ENCODE data around the gene SKAP1.
"Not testable (repeated sequence)": the region's sequence is repeated elsewhere in the genome, so short reads cannot be mapped to it uniquely, and the experiment has no call there.

Gene SKAP1

DNA sequence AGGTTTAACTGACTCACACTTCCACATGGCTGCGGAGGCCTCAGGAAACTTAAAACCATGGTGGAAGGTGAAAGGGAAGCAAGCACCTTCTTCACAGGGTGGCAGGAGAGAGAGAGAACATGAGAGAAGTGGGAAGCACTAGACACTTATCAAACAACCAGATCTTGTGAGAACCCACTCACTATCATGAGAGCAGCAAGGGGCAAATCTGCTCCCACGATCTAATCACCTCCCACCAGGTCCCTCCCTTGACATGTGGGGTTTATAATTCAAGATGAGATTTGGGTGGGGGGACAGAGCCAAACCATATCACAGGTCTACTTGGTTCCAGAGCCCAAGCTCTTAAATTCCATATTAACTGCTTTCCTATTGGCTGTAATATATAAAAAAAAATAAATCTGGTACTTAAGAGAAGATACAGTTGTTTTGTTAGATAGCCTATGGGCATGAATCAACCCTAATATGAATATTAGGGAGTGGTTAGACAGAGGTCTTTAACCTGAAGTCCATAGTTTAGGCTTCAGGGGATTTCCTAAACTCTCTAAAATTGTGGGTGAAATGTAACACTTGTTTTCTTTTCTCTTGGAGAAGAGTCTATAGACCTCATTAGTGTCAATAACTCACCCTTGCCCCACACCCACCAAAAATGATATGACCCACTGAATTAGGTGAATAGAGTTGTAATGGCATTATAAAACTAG lies 56.7 kb downstream of the SKAP1 start:
- TF ChIP-seq, protein P1, sequence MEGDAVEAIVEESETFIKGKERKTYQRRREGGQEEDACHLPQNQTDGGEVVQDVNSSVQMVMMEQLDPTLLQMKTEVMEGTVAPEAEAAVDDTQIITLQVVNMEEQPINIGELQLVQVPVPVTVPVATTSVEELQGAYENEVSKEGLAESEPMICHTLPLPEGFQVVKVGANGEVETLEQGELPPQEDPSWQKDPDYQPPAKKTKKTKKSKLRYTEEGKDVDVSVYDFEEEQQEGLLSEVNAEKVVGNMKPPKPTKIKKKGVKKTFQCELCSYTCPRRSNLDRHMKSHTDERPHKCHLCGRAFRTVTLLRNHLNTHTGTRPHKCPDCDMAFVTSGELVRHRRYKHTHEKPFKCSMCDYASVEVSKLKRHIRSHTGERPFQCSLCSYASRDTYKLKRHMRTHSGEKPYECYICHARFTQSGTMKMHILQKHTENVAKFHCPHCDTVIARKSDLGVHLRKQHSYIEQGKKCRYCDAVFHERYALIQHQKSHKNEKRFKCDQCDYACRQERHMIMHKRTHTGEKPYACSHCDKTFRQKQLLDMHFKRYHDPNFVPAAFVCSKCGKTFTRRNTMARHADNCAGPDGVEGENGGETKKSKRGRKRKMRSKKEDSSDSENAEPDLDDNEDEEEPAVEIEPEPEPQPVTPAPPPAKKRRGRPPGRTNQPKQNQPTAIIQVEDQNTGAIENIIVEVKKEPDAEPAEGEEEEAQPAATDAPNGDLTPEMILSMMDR (conservative IDR thresholded peaks at IDR 0.05; ENCODE audit: low read length): no peak
- H3K4me3 ChIP-seq (ENCODE audit: low read length): no peak overlapping the region
- no peak for DNase-seq (ENCODE audit: low read depth)

DNA sequence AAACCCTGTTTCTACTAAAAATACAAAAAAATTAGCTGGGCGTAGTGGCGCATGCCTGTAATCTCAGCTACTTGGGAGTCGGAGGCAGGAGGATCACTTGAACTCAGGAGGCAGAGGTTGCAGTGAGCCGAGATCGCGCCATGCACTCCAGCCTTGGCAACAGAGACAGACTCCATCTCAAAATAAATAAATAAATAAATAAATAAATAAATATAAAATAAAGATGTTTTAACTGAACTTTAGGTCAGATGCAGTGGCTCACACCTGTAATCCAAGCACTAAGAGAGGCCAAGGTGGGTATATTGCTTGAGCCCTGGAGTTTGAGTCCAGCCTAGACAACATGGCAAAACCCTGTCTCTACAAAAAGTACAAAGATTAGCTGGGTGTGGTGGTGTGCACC lies 61.0 kb downstream of the SKAP1 start:
- H3K4me3 ChIP-seq (ENCODE audit: low read length); DNase-seq (ENCODE audit: low read depth): not testable (repeated sequence)

DNA sequence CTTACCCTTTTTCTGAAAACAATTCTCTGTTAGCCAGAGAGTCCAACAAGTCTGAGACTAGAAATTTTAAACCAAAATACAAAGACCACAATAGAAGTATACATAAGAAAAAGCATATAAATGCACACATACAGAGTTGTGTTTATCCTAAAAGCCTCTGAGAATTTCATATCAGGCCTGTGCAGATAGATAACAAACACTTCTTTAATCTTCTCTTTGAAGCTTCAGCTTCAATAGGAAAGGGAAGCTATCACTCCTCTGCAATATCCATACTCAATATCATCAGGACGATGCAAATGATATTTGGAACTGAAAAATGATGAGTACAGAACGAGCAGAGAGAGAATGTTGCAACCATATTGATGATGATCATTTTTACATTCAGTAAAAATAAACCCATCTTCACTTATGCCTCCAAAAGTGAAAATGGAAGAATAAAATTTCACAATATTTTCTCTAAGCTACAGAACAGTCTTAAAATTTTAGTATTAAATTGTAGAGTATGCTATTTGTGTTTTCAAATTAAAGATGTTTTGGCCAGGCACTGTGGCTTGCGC lies 61.6 kb downstream of the SKAP1 start:
- H3K4me3 ChIP-seq (ENCODE audit: low read length): no peak overlapping the region
- no peak for DNase-seq (ENCODE audit: low read depth)
- TF ChIP-seq, protein P1 (conservative IDR thresholded peaks at IDR 0.05; ENCODE audit: low read length): no peak

DNA sequence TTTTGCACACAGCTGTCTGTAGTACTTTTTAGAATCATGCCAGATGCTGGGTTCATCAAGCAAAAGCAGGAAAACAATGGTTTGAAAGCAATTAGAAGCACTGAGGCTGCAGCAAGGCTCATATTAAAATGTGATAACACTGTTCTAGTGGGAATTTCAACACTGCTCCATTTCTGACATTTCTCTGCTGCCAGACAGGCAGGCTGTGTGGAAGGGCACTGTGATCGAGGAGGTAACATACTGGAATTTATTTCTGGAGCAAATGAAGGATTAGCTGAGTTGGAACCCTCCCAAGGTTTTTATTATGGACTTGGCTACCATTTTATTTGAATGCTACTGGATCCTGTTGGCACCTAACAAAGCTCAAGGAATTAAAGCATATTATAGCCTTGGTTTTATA lies 66.9 kb downstream of the SKAP1 start:
- H3K4me3 ChIP-seq (ENCODE audit: low read length): no peak overlapping the region
- TF ChIP-seq, protein P1 (conservative IDR thresholded peaks at IDR 0.05; ENCODE audit: low read length): no peak
- no peak for DNase-seq (ENCODE audit: low read depth)

DNA sequence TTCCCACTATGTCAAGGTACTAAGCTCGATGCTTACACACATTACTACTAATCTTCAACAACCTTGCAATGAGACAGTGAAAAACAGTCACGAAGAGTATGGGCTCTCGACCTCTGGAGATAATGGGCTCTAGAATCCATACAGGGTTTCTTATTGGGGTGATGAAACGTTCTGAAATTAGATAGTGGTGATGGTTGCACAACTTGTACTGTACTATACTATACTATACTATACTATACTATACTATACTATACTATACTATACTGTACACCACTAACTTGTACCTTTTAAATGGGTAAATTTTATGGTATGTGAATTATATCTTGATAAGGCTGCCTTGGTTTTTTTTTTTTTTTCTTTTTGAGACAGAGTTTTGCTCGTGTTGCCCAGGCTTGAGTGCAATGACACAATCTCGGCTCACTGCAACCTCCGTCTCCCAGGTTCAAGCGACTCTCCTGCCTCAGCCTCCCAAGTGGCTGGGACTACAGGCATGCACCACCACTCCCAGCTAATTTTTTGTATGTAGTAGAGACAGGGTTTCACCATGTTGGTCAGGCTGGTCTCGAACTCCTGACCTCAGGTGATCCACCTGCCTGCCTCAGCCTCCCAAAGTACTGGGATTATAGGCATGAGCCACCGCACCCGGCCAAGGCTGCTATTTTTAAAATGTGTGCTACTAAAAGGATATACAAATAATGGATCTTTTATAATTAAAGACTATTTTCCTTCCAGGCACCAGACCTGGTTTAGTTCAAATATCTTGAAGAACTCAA lies 69.0 kb downstream of the SKAP1 start:
- not testable (repeated sequence) for DNase-seq (ENCODE audit: low read depth); H3K4me3 ChIP-seq (ENCODE audit: low read length)

DNA sequence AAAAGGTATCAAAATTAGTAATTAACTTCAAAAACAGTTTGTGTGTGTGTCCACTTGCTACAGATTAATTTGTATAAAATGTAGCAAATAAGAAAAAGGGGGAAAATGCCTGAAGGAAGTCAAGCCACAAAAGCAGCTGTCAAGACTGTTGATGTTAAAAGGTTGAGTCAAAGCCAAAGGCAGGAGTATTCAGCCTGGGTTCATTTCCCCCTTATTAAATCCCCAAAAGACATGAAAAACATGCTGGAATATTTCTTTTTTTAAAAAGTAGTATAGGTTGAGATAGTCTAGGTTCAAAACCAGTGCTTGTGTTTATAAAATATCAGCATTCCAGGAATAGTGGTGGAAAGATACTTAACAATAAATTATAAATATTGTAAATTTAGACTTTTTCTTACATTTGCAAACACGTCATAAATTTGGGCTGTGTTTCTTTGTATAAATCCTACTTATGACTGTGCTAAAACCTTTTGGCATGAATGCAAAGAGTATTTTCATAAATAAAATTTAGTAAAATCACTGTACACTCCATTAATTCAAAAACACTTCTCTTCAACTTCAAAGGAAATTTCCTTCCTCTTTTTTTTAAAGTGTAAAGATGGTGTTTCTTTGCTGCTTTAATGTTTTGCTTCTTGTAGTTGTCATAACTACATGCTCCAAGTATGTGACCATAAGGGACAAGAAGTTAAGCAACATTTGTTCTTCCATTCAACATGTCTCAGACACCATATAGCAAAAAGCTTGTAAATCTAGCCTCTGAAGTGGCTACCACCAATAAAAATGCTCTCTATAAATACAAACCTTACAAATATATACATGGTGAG lies 72.0 kb downstream of the SKAP1 start:
- H3K4me3 ChIP-seq (ENCODE audit: low read length): no peak overlapping the region
- TF ChIP-seq, protein P1 (conservative IDR thresholded peaks at IDR 0.05; ENCODE audit: low read length): no peak
- DNase-seq (ENCODE audit: low read depth): no peak

DNA sequence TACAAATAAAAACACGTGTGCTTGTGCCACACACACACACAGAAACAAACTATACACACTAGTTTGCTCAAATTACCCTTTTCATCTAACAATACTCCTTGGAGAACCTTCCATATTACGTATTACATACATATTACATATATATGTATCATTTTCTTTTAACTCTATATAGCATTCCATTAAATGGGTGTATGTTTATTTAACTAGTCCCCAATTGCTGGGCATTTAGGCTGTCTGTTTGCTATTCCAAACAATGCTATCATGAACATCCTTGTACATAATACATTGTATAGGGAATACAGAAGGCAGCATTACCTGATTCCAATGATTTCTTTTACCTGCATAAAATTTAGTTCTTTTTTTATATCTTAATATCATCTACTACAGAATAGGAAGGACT lies 73.1 kb downstream of the SKAP1 start:
- DNase-seq (ENCODE audit: low read depth): no peak
- H3K4me3 ChIP-seq (ENCODE audit: low read length): no peak overlapping the region
- TF ChIP-seq, protein P1 (conservative IDR thresholded peaks at IDR 0.05; ENCODE audit: low read length): no peak
